Activated CD8-positive, alpha-beta memory T cell treated with anti-CD3 and anti-CD28 coated beads, Interleukin-2, amount 50 U/mL, for 4 hours (primary cell): ENCODE measurements around the gene CARS1.
A peak's percentile ranks its signal among the peaks of the same experiment; 100 is the strongest.

Experiments used
- DNase-seq: peaks from one replicate; pipeline ENCODE4 v3.0.0-alpha.2; 2020

CARS1 gene

DNA sequence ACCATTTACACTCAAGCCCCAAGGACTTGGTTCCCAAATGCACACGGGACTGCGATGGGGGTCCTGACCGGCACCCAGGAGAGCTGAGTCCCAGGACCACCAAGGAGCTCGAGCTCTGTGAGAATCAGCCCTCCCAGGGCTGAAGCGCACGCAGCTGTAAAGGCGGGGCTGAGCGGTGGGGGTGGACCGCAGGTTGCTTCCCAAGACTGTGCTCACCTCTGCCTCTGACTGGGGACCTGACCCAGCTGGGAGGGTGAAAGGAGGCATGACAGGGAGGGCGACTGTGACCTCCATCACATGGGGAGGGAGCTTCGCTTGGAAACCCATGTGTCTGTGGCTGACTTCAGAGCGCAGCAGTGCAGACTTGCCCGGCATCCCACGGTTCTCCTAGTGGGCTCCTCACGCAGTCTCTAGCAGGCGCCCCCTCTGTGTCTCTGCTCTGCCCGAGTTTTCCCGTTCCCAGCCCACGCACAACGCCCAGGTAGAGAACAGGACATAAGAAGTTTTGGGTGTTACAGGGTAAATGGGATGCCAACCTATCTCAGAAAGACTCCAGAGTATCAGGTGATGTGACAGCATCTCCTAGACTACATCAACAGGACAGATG lies 49.7 kb downstream of the CARS1 start:
- DNase-seq, result no peak

GRCh38 chr11:3006505-3007260 lies 50.5 kb downstream of the CARS1 start:
- DNase-seq, result peak; percentile 62

- DNase-seq, result no peak
Measured at GRCh38 chr11:3004481-3004880, 52.7 kb downstream of the CARS1 start.

GRCh38 chr11:3003396-3004231 lies 53.6 kb downstream of the CARS1 start:
- DNase-seq, result no peak

DNA sequence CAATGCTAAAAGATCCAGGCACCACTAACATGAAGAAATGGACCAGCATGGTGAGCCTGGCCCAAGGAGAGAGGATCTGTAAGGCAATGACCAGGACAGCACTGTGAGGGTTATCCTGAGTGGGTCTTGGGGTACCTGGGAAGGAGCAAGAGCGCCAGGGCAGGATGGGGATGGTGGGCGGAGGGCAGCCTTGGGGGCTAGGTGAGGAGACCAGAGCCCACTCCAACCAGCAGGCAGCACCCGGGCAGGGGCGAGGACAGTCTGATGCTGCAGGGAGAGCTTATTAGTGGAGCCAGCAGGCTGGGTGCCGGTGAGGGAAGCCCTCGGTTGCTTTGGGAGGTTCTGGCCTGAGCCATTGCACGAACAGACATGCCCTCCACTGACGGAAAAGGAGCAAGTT lies 54.4 kb downstream of the CARS1 start:
- DNase-seq, result peak; percentile 7

DNA sequence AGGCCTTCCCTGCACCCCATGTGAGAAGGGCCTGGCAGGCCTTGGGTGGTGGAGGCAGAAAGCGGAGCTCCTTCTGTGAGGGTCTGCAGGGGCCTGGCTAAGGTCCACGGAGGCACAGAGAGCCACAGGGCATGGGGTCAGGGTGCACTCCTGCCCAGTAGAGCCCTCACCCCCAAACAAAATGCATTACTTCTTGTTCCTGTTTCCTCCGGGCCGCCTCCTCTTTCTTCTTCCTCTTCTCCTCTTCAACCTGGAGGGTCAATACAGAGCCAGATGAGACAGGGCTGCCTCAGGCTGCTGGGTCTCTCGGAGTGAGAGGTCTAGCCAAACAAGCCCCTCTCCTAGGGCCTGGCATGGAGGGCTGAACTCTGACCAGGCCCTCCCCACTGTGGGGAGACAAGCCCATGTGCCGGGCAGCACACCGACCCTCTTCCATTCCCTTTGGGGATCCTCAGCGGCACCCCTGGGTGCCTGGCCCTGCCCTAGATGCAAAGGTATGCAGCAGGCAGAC lies 54.8 kb downstream of the CARS1 start:
- DNase-seq, result peak; percentile 6

DNA sequence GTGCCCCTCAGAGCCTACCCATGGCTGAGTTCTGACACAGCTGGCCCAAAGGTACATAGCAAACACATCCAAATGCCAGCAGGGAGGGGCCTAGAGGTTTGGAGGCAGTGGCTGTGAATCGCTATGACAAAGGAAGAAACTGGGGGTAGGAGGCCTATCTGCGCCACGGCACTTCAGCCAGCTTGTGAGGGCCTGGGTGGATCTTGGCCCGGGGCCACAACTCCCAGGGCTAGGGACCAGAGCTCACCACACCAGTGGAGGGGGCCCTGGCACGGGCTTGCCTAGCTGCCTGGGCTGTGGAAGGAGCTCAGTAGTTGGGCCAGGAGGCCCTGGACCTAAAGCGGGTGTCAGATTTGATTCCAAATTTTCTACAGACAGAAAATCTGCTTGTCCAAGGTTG lies 55.7 kb downstream of the CARS1 start:
- peak; percentile 12 for DNase-seq

DNA sequence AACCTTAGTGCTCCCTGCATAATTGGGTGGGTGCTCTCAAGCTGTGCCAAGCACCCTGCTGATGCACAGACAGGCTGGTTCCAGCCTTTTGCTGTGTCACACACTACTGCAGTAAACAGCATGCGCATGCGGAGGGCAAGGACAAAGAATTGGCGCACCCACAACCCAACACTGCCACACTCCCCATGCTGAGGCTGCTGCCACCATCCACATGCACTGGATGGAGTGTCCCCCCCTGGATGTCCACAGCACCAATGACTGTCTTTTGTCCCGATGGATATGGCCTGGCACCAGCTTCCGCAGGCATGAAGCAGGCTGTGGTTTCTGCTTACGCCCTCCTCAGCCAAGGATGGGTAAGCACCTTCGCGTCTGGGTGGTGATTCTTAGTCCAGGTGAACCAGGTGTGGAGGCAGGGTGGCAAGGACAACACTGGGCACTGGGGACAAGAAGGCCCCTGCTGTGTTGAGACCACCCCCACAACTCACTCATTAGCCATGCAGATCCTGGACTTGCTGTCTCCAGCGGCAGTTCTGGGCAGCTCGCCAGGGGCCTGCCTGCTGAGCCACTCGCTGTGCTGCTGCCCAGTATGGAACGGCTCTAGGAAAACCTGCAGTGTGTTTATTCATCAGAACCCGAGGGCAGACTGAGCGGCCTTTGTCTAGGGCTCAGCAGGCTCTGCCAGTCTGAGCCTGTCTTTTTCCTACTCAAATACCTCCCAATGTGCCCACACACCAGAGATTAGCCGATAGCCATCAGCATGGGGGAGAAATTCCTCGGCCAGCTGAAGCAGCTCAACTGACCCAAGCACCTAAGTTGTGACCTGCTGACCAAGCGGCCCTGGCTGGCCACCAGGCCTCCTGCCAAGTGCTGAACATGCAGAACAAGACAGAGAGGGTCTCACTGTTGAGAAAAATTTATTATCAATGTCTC lies 56.9 kb downstream of the CARS1 start:
- peak; percentile 8 for DNase-seq

- DNase-seq, result no peak
Measured at GRCh38 chr11:2999464-2999998, 57.7 kb downstream of the CARS1 start.

- no peak for DNase-seq
Measured at GRCh38 chr11:2998073-2998850, 59.0 kb downstream of the CARS1 start.

DNA sequence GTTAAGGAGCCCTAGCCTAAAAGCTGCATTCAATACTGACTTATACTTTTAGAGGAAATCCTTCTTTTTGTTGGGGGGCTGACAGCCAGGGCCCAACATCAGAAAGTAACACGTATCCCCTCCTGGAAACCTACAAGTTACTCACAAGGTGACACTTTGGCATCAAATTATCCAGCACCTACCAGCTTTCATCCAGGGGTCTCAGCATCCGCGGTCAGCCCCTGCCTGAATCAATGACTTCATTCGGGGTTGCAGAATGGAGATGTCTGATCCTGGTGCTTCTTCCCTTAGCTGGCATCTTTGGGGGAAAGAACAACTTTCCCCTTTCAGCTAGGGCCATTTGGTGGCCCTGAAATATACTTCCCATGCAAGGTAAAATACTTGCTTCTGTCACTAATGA lies 59.8 kb downstream of the CARS1 start:
- DNase-seq, result no peak

DNA sequence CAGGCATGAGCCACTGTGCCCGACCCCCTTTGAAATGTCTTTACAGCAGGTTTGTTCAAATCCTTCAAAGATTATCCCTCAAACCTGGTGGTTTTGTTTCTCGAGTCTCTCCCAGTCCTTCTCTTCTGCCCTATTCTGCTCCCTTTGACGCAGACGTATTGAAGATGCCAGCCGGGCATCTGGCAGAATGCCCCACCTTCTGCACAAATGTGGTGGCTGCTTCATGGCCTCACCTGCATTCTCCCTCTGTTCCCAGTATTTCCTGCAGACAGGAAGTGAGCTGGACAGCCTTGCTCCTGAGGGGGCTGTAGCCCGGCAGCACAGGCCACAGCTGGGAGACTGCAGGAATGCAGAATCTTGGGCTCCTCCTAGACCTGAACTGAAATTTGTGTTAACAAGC lies 60.2 kb downstream of the CARS1 start:
- DNase-seq, result no peak

- no peak for DNase-seq
Measured at GRCh38 chr11:2995893-2996554, 61.2 kb downstream of the CARS1 start.

DNA sequence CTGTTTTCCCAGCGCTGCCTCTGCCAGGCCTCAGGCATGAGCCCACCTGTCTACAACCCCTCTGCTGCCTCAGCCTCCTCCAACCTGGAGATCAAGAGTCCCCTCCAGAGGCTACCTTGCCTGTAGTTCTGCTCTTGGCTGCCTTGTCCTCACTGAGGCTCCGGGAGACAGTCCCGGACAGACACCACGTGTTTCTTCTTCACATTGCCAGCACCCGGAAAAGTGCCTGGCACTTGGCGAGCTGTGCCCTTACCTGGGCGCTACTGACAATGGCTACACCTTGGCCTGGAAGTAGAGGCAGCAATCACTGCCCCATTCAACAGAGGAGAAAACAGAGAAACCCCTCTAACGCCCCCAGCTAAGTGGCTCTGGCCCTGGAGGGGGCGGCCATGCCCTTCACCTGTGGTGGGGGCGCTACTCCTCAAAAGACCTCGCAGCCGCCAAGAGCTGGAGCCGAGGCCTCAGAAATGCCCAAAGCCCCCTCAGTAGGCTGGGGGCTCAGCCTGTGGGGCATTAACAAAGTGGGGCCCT lies 62.1 kb downstream of the CARS1 start:
- no peak for DNase-seq

DNA sequence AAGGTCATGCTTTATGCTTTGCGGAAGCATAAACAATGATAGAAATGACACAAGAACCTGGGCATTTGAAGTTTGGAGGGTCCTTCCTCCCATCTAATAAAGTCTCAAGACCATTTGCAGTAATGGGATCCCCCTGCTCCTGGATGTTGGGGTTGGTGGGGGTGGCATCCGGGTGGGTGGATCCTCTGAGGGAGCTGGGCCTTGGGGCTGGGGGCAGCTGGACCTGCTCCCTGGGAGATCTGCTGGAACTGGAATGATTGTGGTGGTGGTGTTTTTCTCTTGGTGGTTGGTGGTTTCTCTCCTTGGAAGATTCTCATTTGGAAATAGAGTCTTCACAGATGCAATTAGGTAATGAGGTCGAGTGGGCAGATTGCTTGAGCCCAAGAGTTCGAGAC lies 62.9 kb downstream of the CARS1 start:
- DNase-seq, result no peak

DNA sequence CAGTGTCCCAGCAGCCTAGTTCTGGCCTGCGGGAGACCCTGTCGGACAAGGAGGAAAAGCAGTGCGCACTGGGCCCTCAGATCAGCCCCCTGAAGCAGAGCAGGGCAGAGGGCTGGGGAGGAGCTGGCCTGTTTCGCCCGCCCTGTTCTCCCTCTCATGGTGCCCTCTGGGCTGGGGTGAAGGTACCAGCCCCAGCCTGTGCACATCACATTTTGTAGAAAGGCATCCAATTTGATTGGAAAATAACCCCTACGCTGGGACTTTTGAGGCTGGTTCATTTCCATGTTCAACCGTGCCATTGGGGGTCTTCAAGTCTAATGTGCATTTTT lies 64.3 kb downstream of the CARS1 start:
- no peak for DNase-seq

DNA sequence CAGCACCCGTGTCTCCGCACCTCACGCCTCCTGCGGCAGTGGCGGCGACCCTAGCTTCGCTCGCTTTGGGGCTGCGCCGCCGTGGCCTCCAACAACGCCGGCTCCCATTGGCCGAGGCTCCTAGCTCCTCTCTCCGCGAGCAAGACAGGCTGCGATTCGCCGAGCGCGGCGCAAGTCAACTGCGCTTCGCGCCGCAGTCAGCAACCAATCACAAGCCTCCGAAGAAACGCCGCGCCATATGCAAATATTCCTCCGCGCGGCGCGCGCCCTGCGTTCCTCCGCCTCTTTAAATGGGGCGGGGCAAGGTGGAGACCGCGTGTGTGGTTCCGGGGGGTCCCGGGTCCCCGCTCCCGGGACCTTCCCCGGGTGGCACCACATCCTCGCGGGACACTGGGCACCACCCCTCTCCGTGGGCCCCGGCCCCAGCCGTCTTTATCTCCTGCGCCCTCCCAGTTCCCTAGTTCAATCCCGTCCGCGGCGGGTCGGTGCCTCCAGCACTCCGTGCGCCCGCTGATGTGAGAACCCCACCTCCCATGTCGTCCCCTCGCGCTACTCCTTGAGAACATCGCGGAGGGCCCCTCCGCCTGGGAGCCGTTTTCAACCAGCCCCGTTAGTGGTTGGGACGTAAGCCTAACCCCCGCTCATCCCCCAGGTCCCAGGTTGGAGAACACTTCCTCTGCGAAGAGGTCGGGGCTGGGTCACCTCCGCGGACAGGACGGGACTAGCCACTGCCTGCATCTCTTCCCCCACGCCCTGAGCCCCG lies 64.8 kb downstream of the CARS1 start, which contains the start of gene NAP1L4:
NAP1L4 (minus strand) TSS at position 96 of the 763 bp plus-strand sequence. CDS start 13,109 bp downstream, outside the sequence.
- peak; percentile 97 for DNase-seq

DNA sequence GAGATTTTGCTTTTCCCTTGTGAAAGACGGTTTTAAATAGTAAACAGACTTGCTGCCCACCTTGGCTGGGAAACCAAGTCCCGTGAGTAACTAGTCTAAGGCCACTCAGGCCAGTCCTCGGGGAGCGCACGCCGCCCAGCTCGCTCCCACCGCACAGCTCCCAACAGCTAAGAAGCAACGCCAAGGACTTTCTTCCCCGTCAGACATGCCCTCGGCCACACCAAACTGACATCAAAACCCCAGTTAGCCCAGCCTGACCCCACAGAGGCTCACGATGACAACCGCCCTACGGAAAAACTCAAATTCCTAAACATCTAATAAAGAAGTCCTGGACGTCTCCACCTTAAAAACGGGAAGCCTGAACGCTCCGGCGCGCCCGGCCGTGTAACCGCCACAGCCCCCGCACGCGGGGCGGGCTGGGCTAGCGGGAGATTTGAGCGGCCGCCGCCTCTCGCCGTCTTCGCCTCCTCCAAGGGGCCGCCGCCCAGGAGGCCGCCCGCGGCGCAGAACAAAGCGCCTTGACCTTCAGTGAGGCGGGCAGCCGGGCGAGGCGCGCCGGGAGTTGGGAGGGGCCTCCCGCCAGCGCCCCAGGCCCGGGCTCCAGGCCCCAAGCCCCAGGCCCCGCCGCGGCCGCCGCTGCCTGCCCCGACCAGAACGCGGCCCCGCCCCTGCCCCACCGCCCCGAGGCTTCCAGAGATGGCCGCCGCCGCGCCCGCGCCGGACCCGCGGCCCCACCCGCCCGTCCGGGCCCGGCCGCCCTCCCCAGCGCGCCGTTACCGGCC lies 65.6 kb downstream of the CARS1 start:
- no peak for DNase-seq
